ENCODE measurements around the gene ATIC.
"Not testable (repeated sequence)": the region's sequence is repeated elsewhere in the genome, so short reads cannot be mapped to it uniquely, and the experiment has no call there.

The ATIC gene

GRCh38 chr2:215352602-215353001 lies 40.7 kb downstream of the ATIC start:
- no peak overlapping the region for H3K27ac ChIP-seq (ENCODE audit: low read depth, low read length)
- H3K36me3 ChIP-seq (ENCODE audit: insufficient read depth, low read length) = peaks cover 12% of the 10 kb centered on the region; the same call in 1 of the 2 replicates
- no peaks in the 10 kb centered on the region for H3K79me2 ChIP-seq (ENCODE audit: control insufficient read depth, insufficient read depth, low read length, unreplicated experiment)
- H3K27me3 ChIP-seq (ENCODE audit: insufficient read depth, low read length) = no peaks in the 10 kb centered on the region
- no peak overlapping the region for H3K4me3 ChIP-seq (ENCODE audit: low read depth, low read length)
- H2AFZ ChIP-seq (ENCODE audit: low read length, unreplicated experiment) = no peak overlapping the region
- no peaks in the 10 kb centered on the region for H3K4me1 ChIP-seq (ENCODE audit: control insufficient read depth, insufficient read depth, low read length, unreplicated experiment)

GRCh38 chr2:215354771-215355695 lies 43.2 kb downstream of the ATIC start:
- no peak overlapping the region for H3K4me3 ChIP-seq (ENCODE audit: low read depth, low read length)
- peaks cover 5% of the 10 kb centered on the region; the same call in 1 of the 2 replicates for H3K36me3 ChIP-seq (ENCODE audit: insufficient read depth, low read length)
- H3K79me2 ChIP-seq (ENCODE audit: control insufficient read depth, insufficient read depth, low read length, unreplicated experiment) = no peaks in the 10 kb centered on the region
- peak overlapping the region; percentile 11; the same call in 1 of the 2 replicates for H3K27ac ChIP-seq (ENCODE audit: low read depth, low read length)
- H3K4me1 ChIP-seq (ENCODE audit: control insufficient read depth, insufficient read depth, low read length, unreplicated experiment) = peaks cover 4% of the 10 kb centered on the region
- no peaks in the 10 kb centered on the region for H3K27me3 ChIP-seq (ENCODE audit: insufficient read depth, low read length)
- no peak overlapping the region for H2AFZ ChIP-seq (ENCODE audit: low read length, unreplicated experiment)

DNA sequence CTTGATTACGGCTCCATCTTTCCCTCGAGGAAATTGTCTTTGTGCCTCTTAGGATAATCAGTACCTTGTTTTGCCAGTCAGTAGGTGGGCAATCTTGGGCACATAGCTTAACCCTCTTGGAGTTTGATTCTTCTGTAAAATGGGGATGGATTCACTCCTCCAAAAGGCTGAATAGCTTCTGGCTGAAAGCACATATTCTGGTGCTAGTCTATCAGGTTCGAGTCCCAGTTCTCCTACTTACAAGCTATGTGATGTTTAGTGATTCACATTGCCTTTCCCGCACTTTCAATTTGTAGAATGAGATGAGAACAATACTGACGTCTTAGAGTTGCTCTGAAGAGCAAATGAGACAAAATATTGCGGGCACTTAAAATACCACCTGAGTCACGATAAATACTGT lies 43.9 kb downstream of the ATIC start:
- no peak overlapping the region for H3K4me3 ChIP-seq (ENCODE audit: low read depth, low read length)
- peaks cover 10% of the 10 kb centered on the region for H3K36me3 ChIP-seq (ENCODE audit: insufficient read depth, low read length)
- no peak overlapping the region for H3K27ac ChIP-seq (ENCODE audit: low read depth, low read length)
- H3K27me3 ChIP-seq (ENCODE audit: insufficient read depth, low read length) = no peaks in the 10 kb centered on the region
- H2AFZ ChIP-seq (ENCODE audit: low read length, unreplicated experiment) = no peak overlapping the region
- H3K4me1 ChIP-seq (ENCODE audit: control insufficient read depth, insufficient read depth, low read length, unreplicated experiment) = peaks cover 4% of the 10 kb centered on the region
- H3K79me2 ChIP-seq (ENCODE audit: control insufficient read depth, insufficient read depth, low read length, unreplicated experiment) = no peaks in the 10 kb centered on the region

DNA sequence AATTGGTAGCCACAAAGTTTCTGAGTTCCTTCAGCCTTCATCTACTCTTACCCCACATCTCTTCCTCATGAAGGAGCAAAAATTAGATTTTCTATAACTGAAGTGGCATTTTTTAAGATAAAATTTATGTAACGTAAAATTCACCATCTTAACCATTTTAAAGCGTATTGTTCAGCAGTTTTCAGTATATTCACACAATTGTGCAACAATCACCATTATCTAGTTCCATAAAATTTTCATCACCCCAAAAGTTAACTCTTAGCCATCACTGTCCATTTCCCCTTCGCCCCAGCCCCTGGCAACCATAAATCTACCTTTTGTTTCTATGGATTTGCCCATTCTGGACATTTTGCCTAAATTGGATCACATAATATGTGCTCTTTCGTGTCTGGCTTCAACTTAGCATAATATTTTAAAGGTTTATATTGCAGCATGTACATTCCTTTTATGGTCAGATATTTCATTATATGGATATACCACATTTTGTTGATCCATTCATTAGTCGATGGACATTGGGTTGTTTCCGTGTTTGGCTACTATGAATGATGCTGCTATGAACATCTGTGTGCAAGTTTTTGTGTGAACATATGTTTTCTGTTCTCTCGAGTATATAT lies 44.6 kb downstream of the ATIC start:
- H3K36me3 ChIP-seq (ENCODE audit: insufficient read depth, low read length) = peaks cover 17% of the 10 kb centered on the region
- no peak overlapping the region for H3K4me3 ChIP-seq (ENCODE audit: low read depth, low read length)

GRCh38 chr2:215356948-215357461 lies 45.1 kb downstream of the ATIC start:
- Histone ChIP-seq H2AFZ (ENCODE audit: low read length, unreplicated experiment) (no peak overlapping the region), H3K79me2 (ENCODE audit: control insufficient read depth, insufficient read depth, low read length, unreplicated experiment) (no peaks in the 10 kb centered on the region), H3K27ac (ENCODE audit: low read depth, low read length) (peak overlapping the region; percentile 52), H3K27me3 (ENCODE audit: insufficient read depth, low read length) (no peaks in the 10 kb centered on the region), H3K4me1 (ENCODE audit: control insufficient read depth, insufficient read depth, low read length, unreplicated experiment) (peaks cover 4% of the 10 kb centered on the region), H3K36me3 (ENCODE audit: insufficient read depth, low read length) (peaks cover 22% of the 10 kb centered on the region), H3K4me3 (ENCODE audit: low read depth, low read length) (no peak overlapping the region)

More for the DNA sequence above, 44.6 kb downstream of the ATIC start:
- no peak overlapping the region for H2AFZ ChIP-seq (ENCODE audit: low read length, unreplicated experiment)
- peaks cover 4% of the 10 kb centered on the region for H3K4me1 ChIP-seq (ENCODE audit: control insufficient read depth, insufficient read depth, low read length, unreplicated experiment)
- no peaks in the 10 kb centered on the region for H3K27me3 ChIP-seq (ENCODE audit: insufficient read depth, low read length)
- no peaks in the 10 kb centered on the region for H3K79me2 ChIP-seq (ENCODE audit: control insufficient read depth, insufficient read depth, low read length, unreplicated experiment)
- peak overlapping the region; percentile 52 for H3K27ac ChIP-seq (ENCODE audit: low read depth, low read length)

- peaks cover 29% of the 10 kb centered on the region for H3K36me3 ChIP-seq (ENCODE audit: insufficient read depth, low read length)
- H3K27ac ChIP-seq (ENCODE audit: low read depth, low read length) = peak overlapping the region; percentile 52
- no peaks in the 10 kb centered on the region for H3K79me2 ChIP-seq (ENCODE audit: control insufficient read depth, insufficient read depth, low read length, unreplicated experiment)
- H3K27me3 ChIP-seq (ENCODE audit: insufficient read depth, low read length) = no peaks in the 10 kb centered on the region
- H3K4me3 ChIP-seq (ENCODE audit: low read depth, low read length) = no peak overlapping the region
- H3K4me1 ChIP-seq (ENCODE audit: control insufficient read depth, insufficient read depth, low read length, unreplicated experiment) = peaks cover 4% of the 10 kb centered on the region
- no peak overlapping the region for H2AFZ ChIP-seq (ENCODE audit: low read length, unreplicated experiment)
These were observed 45.8 kb downstream of the ATIC start for GRCh38 chr2:215357660-215358059.

GRCh38 chr2:215358312-215358845 lies 46.5 kb downstream of the ATIC start:
- peaks cover 34% of the 10 kb centered on the region for H3K36me3 ChIP-seq (ENCODE audit: insufficient read depth, low read length)
- H2AFZ ChIP-seq (ENCODE audit: low read length, unreplicated experiment) = no peak overlapping the region
- no peaks in the 10 kb centered on the region for H3K27me3 ChIP-seq (ENCODE audit: insufficient read depth, low read length)
- H3K4me3 ChIP-seq (ENCODE audit: low read depth, low read length) = no peak overlapping the region
- H3K27ac ChIP-seq (ENCODE audit: low read depth, low read length) = peak overlapping the region; percentile 52
- H3K4me1 ChIP-seq (ENCODE audit: control insufficient read depth, insufficient read depth, low read length, unreplicated experiment) = peaks cover 4% of the 10 kb centered on the region
- H3K79me2 ChIP-seq (ENCODE audit: control insufficient read depth, insufficient read depth, low read length, unreplicated experiment) = no peaks in the 10 kb centered on the region

DNA sequence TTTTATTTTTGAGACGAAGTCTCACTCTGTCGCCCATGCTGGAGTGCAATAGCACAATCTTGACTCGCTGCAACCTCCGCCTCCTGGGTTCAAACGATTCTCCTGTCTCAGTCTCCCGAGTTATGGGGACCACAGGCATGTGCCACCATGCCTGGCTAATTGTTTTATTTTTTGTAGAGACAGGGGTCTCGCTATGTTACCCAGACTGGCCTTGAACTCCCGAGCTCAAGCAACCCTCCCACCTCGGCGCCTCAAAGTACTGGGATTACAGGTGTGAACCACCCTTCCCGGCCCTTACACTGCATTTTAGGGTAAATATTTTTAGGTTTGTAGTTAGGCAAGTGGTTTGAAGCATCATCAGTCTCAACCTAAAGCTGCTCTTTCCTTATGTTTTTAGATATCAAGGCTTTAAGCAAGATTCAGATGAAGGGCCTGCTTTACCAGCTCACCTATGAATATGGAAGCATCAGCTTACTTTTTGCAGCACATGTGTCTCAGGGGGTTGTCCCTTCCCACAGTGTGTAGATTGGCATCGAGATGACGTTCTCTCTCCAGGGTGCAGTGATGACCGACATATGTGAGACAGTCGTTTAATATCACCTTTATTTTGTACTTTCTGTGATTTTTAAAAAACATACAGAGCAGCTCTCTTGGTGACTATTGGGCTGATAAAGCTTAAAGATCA lies 47.2 kb downstream of the ATIC start:
- H3K27ac ChIP-seq (ENCODE audit: low read depth, low read length) = peak overlapping the region; percentile 52
- peaks cover 40% of the 10 kb centered on the region for H3K36me3 ChIP-seq (ENCODE audit: insufficient read depth, low read length)
- H3K4me3 ChIP-seq (ENCODE audit: low read depth, low read length) = no peak overlapping the region
- no peak overlapping the region for H2AFZ ChIP-seq (ENCODE audit: low read length, unreplicated experiment)
- peaks cover 4% of the 10 kb centered on the region for H3K4me1 ChIP-seq (ENCODE audit: control insufficient read depth, insufficient read depth, low read length, unreplicated experiment)
- H3K79me2 ChIP-seq (ENCODE audit: control insufficient read depth, insufficient read depth, low read length, unreplicated experiment) = no peaks in the 10 kb centered on the region
- H3K27me3 ChIP-seq (ENCODE audit: insufficient read depth, low read length) = no peaks in the 10 kb centered on the region

GRCh38 chr2:215359576-215359922 lies 47.7 kb downstream of the ATIC start:
- Histone ChIP-seq H3K4me1 (ENCODE audit: control insufficient read depth, insufficient read depth, low read length, unreplicated experiment) (peaks cover 4% of the 10 kb centered on the region), H3K4me3 (ENCODE audit: low read depth, low read length) (no peak overlapping the region), H3K27me3 (ENCODE audit: insufficient read depth, low read length) (no peaks in the 10 kb centered on the region), H3K79me2 (ENCODE audit: control insufficient read depth, insufficient read depth, low read length, unreplicated experiment) (no peaks in the 10 kb centered on the region), H3K36me3 (ENCODE audit: insufficient read depth, low read length) (peaks cover 46% of the 10 kb centered on the region), H2AFZ (ENCODE audit: low read length, unreplicated experiment) (no peak overlapping the region), H3K27ac (ENCODE audit: low read depth, low read length) (peak overlapping the region; percentile 52)

DNA sequence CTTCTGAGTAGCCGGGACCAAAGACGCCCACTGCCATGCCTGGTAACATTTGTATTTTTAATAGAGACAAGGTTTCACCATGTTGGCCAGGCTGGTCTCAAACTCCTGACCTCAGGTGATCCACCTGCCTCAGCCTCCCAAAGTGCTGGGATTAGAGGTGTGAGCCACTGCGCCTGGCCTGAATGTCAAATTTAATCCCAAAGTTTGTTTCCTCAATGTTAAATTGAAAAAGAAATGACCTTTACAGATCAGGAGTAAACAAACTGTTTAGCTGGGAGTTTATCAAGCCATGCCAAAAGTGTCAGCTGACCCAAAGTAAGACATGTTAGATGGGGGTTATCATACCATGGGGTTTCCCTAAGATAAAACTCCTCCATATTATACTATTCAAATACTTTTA lies 48.2 kb downstream of the ATIC start:
- not testable (repeated sequence) for H3K4me1 ChIP-seq (ENCODE audit: control insufficient read depth, insufficient read depth, low read length, unreplicated experiment); H2AFZ ChIP-seq (ENCODE audit: low read length, unreplicated experiment); H3K79me2 ChIP-seq (ENCODE audit: control insufficient read depth, insufficient read depth, low read length, unreplicated experiment); H3K4me3 ChIP-seq (ENCODE audit: low read depth, low read length); H3K27me3 ChIP-seq (ENCODE audit: insufficient read depth, low read length)
- Histone ChIP-seq H3K27ac (ENCODE audit: low read depth, low read length) (peak overlapping the region; percentile 33; the same call in 1 of the 2 replicates), H3K36me3 (ENCODE audit: insufficient read depth, low read length) (peaks cover 51% of the 10 kb centered on the region)
